ENCODE measurements around the gene PANK4. TPM values are rescaled to one million over a fixed set of nuclear protein-coding genes. Genes with fewer than 3 reads are reported as not detected.

PANK4 gene
- total and polyA plus RNA-seq, 8 donors, result 9.7 to 26.4 (median 11.6) TPM

DNA sequence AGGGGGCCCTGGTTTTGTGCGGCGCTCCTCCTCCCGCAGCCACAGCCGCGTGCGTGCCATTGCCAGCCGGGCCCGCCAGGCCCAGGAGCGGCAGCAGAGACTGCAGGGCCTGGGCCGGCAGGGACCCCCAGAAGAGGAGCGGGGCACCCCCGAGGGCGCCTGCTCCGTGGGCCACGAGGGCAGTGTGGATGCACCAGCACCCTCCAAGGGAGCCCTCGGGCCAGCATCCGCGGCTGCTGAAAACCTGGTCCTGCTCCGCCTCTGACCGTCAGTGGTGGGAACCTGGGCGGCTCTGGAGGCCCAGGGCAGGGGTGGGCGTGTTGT lies 21.5 kb downstream of the PANK4 start:
- DNase-seq (no peak), ATAC-seq (no peak)
- peaks cover 0 to 7% (median 0%) of the 10 kb centered on the region in 4 donors for H3K27me3 ChIP-seq

DNA sequence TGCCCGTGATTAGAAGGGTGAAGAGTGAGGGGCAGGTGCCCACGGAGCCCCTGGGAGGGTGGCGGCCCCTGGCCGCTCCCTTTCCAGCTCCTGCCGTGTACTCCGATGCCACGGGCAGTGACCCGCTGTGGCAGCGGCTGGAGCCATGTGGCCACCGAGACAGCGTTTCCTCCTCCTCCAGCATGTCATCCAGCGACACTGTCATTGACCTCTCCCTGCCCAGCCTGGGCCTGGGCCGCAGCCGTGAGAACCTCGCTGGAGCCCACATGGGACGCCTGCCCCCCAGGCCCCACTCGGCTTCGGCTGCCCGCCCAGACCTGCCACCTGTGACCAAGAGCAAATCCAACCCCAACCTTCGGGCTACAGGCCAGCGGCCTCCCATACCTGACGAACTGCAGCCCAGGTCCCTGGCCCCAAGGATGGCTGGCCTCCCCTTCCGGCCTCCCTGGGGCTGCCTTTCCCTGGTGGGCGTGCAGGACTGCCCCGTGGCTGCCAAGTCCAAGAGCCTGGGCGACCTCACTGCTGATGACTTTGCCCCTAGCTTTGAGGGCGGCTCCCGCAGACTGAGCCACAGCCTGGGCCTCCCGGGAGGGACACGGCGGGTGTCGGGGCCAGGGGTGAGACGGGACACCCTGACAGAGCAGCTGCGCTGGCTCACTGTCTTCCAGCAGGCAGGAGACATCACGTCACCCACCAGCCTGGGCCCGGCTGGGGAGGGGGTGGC lies 22.0 kb downstream of the PANK4 start:
- no peak for DNase-seq
- Histone ChIP-seq H3K4me1 (no peaks in the 10 kb centered on the region), H3K27ac (no peak overlapping the region), H3K27me3 (peaks cover 0 to 7% (median 0%) of the 10 kb centered on the region in 4 donors), H3K36me3 (peaks cover 0 to 8% (median 3%) of the 10 kb centered on the region in 3 donors), H3K4me3 (no peak overlapping the region), H3K9me3 (no peaks in the 10 kb centered on the region)
- FAIRE-seq, result no peak
- TF ChIP-seq, protein P1, sequence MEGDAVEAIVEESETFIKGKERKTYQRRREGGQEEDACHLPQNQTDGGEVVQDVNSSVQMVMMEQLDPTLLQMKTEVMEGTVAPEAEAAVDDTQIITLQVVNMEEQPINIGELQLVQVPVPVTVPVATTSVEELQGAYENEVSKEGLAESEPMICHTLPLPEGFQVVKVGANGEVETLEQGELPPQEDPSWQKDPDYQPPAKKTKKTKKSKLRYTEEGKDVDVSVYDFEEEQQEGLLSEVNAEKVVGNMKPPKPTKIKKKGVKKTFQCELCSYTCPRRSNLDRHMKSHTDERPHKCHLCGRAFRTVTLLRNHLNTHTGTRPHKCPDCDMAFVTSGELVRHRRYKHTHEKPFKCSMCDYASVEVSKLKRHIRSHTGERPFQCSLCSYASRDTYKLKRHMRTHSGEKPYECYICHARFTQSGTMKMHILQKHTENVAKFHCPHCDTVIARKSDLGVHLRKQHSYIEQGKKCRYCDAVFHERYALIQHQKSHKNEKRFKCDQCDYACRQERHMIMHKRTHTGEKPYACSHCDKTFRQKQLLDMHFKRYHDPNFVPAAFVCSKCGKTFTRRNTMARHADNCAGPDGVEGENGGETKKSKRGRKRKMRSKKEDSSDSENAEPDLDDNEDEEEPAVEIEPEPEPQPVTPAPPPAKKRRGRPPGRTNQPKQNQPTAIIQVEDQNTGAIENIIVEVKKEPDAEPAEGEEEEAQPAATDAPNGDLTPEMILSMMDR (IDR thresholded peaks at IDR 0.05), result no peak
- ATAC-seq, result no peak
- 43 to 51% methylated on average over 34 to 36 of the region's 36 CpGs for WGBS, 2 donors
- intact Hi-C loops (cut with DNase I), result no loop called here

More for the DNA sequence above, 21.5 kb downstream of the PANK4 start:
- H3K4me3 ChIP-seq, result no peak overlapping the region
- 39% methylated on average over 21 to 22 of the region's 22 CpGs for WGBS, 2 donors
- H3K4me1 ChIP-seq, result no peaks in the 10 kb centered on the region
- no peaks in the 10 kb centered on the region for H3K9me3 ChIP-seq
- intact Hi-C loops (cut with DNase I), result no loop called here
- TF ChIP-seq, protein P1 (IDR thresholded peaks at IDR 0.05), result no peak
- peaks cover 2 to 13% (median 7%) of the 10 kb centered on the region in 3 donors for H3K36me3 ChIP-seq
- FAIRE-seq, result no peak
- H3K27ac ChIP-seq, result no peak overlapping the region

DNA sequence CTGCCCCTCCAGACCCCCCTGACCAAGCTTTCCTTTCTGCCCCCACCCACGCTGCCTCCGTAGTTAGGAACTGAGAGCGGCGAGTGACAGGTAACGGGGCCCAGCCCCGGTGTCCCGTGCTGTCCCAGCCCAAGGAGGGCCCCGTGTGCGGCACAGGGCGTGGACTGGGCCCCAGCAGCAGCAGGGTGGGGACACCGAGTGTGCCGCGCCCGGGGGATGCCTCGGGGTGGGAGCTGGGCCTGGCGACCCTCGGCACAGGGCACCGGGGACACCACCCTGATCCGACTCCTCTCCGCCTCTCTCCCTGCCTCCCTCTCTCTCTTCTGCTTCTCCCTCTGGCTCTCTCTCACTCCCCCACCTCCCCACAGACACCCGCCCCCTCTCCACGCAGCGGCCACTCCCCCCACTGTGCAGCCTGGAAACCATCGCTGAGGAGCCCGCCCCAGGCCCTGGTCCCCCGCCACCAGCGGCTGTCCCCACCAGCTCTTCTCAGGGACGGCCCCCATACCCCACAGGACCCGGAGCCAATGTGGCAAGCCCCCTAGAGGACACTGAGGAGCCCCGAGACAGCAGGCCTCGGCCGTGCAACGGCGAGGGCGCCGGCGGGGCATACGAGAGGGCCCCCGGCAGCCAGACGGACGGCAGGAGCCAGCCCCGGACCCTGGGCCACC lies 22.7 kb downstream of the PANK4 start:
- no peak overlapping the region for H3K27ac ChIP-seq
- no peak for DNase-seq

DNA sequence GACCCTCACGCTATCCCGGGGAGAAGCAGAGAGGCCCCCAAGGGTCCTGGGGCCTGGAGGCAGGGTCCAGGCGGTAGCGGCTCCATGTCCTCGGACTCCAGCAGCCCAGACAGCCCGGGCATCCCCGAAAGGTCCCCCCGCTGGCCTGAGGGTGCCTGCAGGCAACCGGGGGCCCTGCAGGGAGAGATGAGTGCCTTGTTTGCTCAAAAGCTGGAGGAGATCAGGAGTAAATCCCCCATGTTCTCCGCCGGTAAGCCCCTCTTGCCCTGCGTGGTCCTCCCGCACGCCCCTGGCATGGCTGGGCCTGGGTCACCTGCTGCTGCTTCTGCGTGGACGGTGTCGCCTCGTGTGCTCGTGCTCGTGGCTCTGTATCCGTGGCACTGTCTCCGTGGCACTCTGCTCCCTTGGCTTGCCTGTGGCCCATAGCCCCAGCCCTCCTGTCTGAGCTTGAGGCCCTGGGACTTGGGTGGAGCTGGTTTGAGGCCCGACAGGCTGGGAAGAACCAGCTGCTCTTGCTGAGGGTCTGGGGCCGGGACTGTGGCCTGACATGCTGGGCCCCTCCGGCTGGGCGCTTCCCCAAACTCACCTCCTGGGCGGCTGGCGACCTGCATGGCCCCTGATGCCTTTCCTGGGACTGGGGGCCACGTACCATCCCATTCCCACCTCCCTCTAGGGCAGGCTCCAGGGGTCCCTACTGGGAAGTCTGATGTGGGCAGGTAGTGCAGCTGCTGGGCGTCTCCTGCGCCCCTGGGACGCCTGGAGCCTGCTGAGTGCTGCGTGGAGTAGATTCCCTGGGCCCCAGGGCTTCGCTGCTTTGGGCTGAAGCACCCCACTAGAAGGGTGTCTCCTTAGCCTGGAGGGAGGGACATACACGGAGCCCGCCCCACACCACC lies 23.5 kb downstream of the PANK4 start:
- no peak overlapping the region for H3K27ac ChIP-seq
- TF ChIP-seq, protein P1 (IDR thresholded peaks at IDR 0.05), result no peak
- no peaks in the 10 kb centered on the region for H3K9me3 ChIP-seq
- DNase-seq (no peak), ATAC-seq (no peak), FAIRE-seq (no peak)
- H3K27me3 ChIP-seq, result peaks cover 0 to 7% (median 0%) of the 10 kb centered on the region in 4 donors
- intact Hi-C loops (cut with DNase I), result no loop called here
- WGBS, 2 donors, result 58 to 65% methylated on average over 34 to 36 of the region's 36 CpGs
- H3K4me1 ChIP-seq, result no peaks in the 10 kb centered on the region
- no peaks in the 10 kb centered on the region for H3K36me3 ChIP-seq
- H3K4me3 ChIP-seq, result no peak overlapping the region

More for the DNA sequence above, 22.7 kb downstream of the PANK4 start:
- peaks cover 0 to 7% (median 0%) of the 10 kb centered on the region in 4 donors for H3K27me3 ChIP-seq
- ATAC-seq, result no peak
- no peak overlapping the region for H3K4me3 ChIP-seq
- TF ChIP-seq, protein P1 (IDR thresholded peaks at IDR 0.05), result no peak
- peaks cover 0 to 3% (median under 1%) of the 10 kb centered on the region in 3 donors for H3K36me3 ChIP-seq
- no peaks in the 10 kb centered on the region for H3K9me3 ChIP-seq
- H3K4me1 ChIP-seq, result no peaks in the 10 kb centered on the region
- FAIRE-seq, result no peak
- 27 to 32% methylated on average over 35 to 42 of the region's 42 CpGs for whole genome bisulfite sequencing, 2 donors
- intact Hi-C loops (cut with DNase I), result no loop called here

Measured in pancreas (tissue), 10 donors.